K562 (cell line): ENCODE measurements around the gene PTRH2. TPM values are rescaled to one million over a fixed set of nuclear protein-coding genes. Genes with fewer than 3 reads are reported as not detected.

Experiments
- CHD1 ChIP-seq: fragments of 200-600 bp; sonication (generic); IDR thresholded peaks from one replicate; pipeline ENCODE4 v1.6.1; 2012; ENCODE audit warnings: mild to moderate bottlenecking, moderate library complexity, low read length, inconsistent platforms
- HDAC1 ChIP-seq, 2 experiments: fragments of 450-650 bp; IDR thresholded peaks; 2 replicates each; pipeline ENCODE4 v1.6.1; 2016 to 2017; ENCODE audit warnings: inconsistent platforms in 1 of 2, mild to moderate bottlenecking in 1 of 2, moderate library complexity in 1 of 2
- KLF13 ChIP-seq: fragments of 450-650 bp; IDR thresholded peaks from 2 replicates; pipeline ENCODE4 v1.6.1; 2016; ENCODE audit warnings: missing genetic modification characterization, low read depth, mild to moderate bottlenecking, missing compliant biosample characterization, moderate library complexity, borderline replicate concordance
- RBM15 ChIP-seq: fragments of 200-400 bp; formaldehyde crosslinking; IDR thresholded peaks from 2 replicates; pipeline ENCODE4 v1.6.1; 2018; ENCODE audit warnings: mild to moderate bottlenecking, low read length, moderate library complexity; ENCODE audit not compliant: insufficient read depth
- RBM17 ChIP-seq: fragments of 200-400 bp; formaldehyde crosslinking; IDR thresholded peaks from 2 replicates; pipeline ENCODE4 v1.6.1; 2017; ENCODE audit warnings: low read depth, mild to moderate bottlenecking, low read length, borderline replicate concordance
- RBM34 ChIP-seq: fragments of 200-400 bp; formaldehyde crosslinking; IDR thresholded peaks from 2 replicates; pipeline ENCODE4 v1.6.1; 2018; ENCODE audit warnings: low read length, borderline replicate concordance; ENCODE audit not compliant: insufficient read depth
- SMARCA4 ChIP-seq: fragments of 450-650 bp; IDR thresholded peaks from 2 replicates; pipeline ENCODE4 v1.6.1; 2016
- SRSF1 ChIP-seq: fragments of 200-400 bp; formaldehyde crosslinking; IDR thresholded peaks from 2 replicates; pipeline ENCODE4 v1.6.1; 2017; ENCODE audit warnings: mild to moderate bottlenecking, low read depth, low read length, moderate library complexity
- TEAD1 ChIP-seq, 2 experiments: fragments of 450-650 bp in 1 of 2; sonication (generic) in 1 of 2; formaldehyde crosslinking; IDR thresholded peaks; 2 replicates each; pipeline versions ENCODE4 v1.4.0 to v1.8.0; 2020 to 2022; ENCODE audit warnings: mild to moderate bottlenecking in 2 of 2, missing genetic modification reagents in 1 of 2
- ZNF316 ChIP-seq: fragments of 450-650 bp; IDR thresholded peaks from 2 replicates; pipeline ENCODE4 v1.6.1; 2016
- ZNF408 ChIP-seq: fragments of 250-450 bp; sonication (Bioruptor Pico); IDR thresholded peaks from 2 replicates; pipeline ENCODE4 v1.4.0; 2020; ENCODE audit warnings: low read depth, mild to moderate bottlenecking, moderate library complexity
- polyA plus RNA-seq, 8 experiments: library from polyadenylated mRNA; depleted of rRNA in 4 of 8; stranded (reverse) in 5 of 8; unstranded in 3 of 8; fragments of >200 nt; fragmentation: Nextera tagmentation in 2 of 8; fragmentation: Illumina TruSeq in 1 of 8; extraction: Ambion mirVana in 2 of 8; extraction: Trizol in 1 of 8; gene quantifications; 2 replicates each; pipeline versions ENCODE4 v1.2.1 to v1.2.3, GENCODE V29; 2011 to 2014; ENCODE audit warnings: inconsistent platforms in 1 of 8, missing spikeins in 1 of 8
- total RNA-seq, 7 experiments: library from RNA; depleted of rRNA in 6 of 7; stranded (reverse); fragments of >200 nt in 6 of 7; fragmentation: Illumina TruSeq in 2 of 7; extraction: Trizol in 2 of 7; gene quantifications; 2 replicates each; pipeline versions ENCODE4 v1.2.1 to v1.2.3, GENCODE V29; 2011 to 2021; ENCODE audit warnings: low replicate concordance in 1 of 7
- TF ChIP-seq, protein P1 (sequence below): fragments of 200-600 bp; sonication (generic); IDR thresholded peaks from one replicate; pipeline ENCODE4 v1.6.1; 2012; ENCODE audit warnings: mild to moderate bottlenecking, low read depth, low read length, inconsistent platforms
- TF ChIP-seq, protein P2 (sequence below): fragments of 250-450 bp; sonication (Bioruptor Pico); IDR thresholded peaks from 2 replicates; pipeline ENCODE4 v1.8.0; 2022; ENCODE audit warnings: inconsistent platforms, mild to moderate bottlenecking, moderate library complexity, borderline replicate concordance
- TF ChIP-seq, protein P3 (sequence below): fragments of 450-650 bp; formaldehyde crosslinking; IDR thresholded peaks from 2 replicates; pipeline ENCODE4 v1.4.0; 2020; ENCODE audit warnings: mild to moderate bottlenecking

Gene PTRH2
- total and polyA plus RNA-seq, 9 of the 15 experiments (the other 6 are each of a cell fraction or from before 2014, with no cell fraction given), result 53.1 to 210 (median 126) TPM

DNA sequence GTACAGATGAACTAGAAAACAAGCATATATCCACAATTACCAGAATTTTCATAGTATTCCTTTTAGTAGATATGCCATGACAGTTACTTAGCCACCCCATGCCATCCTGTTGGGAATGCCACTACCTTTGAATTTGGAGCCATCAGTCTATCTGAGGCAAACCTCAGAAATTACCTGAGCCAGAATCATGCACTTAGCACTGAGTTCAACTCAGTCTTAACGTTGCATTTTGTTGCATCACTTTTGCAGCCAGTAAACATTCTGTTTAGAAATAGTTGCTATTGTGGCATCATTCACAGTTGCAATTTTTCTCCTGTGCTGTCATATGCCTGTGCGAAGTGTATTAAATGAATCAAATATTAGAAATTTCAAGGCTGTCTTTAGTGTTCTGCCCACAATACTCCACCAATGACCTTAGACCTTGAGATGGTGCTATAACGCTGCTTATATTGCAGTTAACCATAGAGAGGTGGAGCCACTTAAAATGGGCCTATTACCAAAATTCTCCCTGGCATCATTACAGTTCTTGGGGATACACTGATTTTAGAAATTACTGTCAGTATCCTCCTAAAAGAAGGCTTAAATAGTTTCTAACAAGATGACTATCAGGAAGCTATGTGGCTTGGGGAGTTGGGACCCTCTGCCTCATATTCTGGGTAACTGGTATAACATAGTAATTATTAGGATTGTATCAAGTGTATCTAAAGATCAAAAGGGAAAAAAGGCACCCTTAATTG, 11.1 kb downstream of the PTRH2 start (continued):
- TF ChIP-seq, protein P1, sequence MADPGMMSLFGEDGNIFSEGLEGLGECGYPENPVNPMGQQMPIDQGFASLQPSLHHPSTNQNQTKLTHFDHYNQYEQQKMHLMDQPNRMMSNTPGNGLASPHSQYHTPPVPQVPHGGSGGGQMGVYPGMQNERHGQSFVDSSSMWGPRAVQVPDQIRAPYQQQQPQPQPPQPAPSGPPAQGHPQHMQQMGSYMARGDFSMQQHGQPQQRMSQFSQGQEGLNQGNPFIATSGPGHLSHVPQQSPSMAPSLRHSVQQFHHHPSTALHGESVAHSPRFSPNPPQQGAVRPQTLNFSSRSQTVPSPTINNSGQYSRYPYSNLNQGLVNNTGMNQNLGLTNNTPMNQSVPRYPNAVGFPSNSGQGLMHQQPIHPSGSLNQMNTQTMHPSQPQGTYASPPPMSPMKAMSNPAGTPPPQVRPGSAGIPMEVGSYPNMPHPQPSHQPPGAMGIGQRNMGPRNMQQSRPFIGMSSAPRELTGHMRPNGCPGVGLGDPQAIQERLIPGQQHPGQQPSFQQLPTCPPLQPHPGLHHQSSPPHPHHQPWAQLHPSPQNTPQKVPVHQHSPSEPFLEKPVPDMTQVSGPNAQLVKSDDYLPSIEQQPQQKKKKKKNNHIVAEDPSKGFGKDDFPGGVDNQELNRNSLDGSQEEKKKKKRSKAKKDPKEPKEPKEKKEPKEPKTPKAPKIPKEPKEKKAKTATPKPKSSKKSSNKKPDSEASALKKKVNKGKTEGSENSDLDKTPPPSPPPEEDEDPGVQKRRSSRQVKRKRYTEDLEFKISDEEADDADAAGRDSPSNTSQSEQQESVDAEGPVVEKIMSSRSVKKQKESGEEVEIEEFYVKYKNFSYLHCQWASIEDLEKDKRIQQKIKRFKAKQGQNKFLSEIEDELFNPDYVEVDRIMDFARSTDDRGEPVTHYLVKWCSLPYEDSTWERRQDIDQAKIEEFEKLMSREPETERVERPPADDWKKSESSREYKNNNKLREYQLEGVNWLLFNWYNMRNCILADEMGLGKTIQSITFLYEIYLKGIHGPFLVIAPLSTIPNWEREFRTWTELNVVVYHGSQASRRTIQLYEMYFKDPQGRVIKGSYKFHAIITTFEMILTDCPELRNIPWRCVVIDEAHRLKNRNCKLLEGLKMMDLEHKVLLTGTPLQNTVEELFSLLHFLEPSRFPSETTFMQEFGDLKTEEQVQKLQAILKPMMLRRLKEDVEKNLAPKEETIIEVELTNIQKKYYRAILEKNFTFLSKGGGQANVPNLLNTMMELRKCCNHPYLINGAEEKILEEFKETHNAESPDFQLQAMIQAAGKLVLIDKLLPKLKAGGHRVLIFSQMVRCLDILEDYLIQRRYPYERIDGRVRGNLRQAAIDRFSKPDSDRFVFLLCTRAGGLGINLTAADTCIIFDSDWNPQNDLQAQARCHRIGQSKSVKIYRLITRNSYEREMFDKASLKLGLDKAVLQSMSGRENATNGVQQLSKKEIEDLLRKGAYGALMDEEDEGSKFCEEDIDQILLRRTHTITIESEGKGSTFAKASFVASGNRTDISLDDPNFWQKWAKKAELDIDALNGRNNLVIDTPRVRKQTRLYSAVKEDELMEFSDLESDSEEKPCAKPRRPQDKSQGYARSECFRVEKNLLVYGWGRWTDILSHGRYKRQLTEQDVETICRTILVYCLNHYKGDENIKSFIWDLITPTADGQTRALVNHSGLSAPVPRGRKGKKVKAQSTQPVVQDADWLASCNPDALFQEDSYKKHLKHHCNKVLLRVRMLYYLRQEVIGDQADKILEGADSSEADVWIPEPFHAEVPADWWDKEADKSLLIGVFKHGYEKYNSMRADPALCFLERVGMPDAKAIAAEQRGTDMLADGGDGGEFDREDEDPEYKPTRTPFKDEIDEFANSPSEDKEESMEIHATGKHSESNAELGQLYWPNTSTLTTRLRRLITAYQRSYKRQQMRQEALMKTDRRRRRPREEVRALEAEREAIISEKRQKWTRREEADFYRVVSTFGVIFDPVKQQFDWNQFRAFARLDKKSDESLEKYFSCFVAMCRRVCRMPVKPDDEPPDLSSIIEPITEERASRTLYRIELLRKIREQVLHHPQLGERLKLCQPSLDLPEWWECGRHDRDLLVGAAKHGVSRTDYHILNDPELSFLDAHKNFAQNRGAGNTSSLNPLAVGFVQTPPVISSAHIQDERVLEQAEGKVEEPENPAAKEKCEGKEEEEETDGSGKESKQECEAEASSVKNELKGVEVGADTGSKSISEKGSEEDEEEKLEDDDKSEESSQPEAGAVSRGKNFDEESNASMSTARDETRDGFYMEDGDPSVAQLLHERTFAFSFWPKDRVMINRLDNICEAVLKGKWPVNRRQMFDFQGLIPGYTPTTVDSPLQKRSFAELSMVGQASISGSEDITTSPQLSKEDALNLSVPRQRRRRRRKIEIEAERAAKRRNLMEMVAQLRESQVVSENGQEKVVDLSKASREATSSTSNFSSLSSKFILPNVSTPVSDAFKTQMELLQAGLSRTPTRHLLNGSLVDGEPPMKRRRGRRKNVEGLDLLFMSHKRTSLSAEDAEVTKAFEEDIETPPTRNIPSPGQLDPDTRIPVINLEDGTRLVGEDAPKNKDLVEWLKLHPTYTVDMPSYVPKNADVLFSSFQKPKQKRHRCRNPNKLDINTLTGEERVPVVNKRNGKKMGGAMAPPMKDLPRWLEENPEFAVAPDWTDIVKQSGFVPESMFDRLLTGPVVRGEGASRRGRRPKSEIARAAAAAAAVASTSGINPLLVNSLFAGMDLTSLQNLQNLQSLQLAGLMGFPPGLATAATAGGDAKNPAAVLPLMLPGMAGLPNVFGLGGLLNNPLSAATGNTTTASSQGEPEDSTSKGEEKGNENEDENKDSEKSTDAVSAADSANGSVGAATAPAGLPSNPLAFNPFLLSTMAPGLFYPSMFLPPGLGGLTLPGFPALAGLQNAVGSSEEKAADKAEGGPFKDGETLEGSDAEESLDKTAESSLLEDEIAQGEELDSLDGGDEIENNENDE, result no peak
- no peak for TF ChIP-seq TEAD1 (CRISPR knock-in tag; IDR thresholded peaks at IDR 0.05)
- TF ChIP-seq CHD1, result no peak
- TF ChIP-seq SMARCA4, result peak; percentile 64; the same call in 1 of the 2 replicates
- TF ChIP-seq RBM15, result no peak
- no peak for TF ChIP-seq RBM34
- TF ChIP-seq RBM17, result no peak
- TF ChIP-seq KLF13 (tag), result no peak
- TF ChIP-seq HDAC1 (IDR thresholded peaks at IDR 0.05), result no peak
- TF ChIP-seq, protein P2, sequence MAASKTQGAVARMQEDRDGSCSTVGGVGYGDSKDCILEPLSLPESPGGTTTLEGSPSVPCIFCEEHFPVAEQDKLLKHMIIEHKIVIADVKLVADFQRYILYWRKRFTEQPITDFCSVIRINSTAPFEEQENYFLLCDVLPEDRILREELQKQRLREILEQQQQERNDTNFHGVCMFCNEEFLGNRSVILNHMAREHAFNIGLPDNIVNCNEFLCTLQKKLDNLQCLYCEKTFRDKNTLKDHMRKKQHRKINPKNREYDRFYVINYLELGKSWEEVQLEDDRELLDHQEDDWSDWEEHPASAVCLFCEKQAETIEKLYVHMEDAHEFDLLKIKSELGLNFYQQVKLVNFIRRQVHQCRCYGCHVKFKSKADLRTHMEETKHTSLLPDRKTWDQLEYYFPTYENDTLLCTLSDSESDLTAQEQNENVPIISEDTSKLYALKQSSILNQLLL (CRISPR knock-in tag), result no peak
- TF ChIP-seq SRSF1, result no peak
- TF ChIP-seq, protein P3, sequence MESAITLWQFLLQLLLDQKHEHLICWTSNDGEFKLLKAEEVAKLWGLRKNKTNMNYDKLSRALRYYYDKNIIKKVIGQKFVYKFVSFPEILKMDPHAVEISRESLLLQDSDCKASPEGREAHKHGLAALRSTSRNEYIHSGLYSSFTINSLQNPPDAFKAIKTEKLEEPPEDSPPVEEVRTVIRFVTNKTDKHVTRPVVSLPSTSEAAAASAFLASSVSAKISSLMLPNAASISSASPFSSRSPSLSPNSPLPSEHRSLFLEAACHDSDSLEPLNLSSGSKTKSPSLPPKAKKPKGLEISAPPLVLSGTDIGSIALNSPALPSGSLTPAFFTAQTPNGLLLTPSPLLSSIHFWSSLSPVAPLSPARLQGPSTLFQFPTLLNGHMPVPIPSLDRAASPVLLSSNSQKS (CRISPR knock-in tag), result no peak
- TF ChIP-seq ZNF316, result no peak
- no peak for TF ChIP-seq ZNF408
